Osteocyte (in vitro differentiated cells): ENCODE results near the gene PRDM15. TPM values are rescaled to one million over a fixed set of nuclear protein-coding genes. Genes with fewer than 3 reads are reported as not detected.

Source experiments
- DNase-seq: peaks from one replicate; pipeline ENCODE4 v3.0.0; 2021; ENCODE audit warnings: mixed read lengths; ENCODE audit not compliant: unreplicated experiment; ENCODE audit errors: extremely low spot score
- H3K27ac Mint-ChIP-seq: one replicate; pipeline ENCODE4 v1.8.0; 2021; ENCODE audit warnings: mild to moderate bottlenecking, mixed read lengths; ENCODE audit not compliant: unreplicated experiment
- H3K27me3 Mint-ChIP-seq: one replicate; pipeline ENCODE4 v1.8.0; 2021; ENCODE audit warnings: mixed read lengths; ENCODE audit not compliant: unreplicated experiment
- H3K36me3 Mint-ChIP-seq: one replicate; pipeline ENCODE4 v1.8.0; 2021; ENCODE audit warnings: mixed read lengths; ENCODE audit not compliant: unreplicated experiment
- H3K4me1 Mint-ChIP-seq: one replicate; pipeline ENCODE4 v1.8.0; 2021; ENCODE audit warnings: mixed read lengths; ENCODE audit not compliant: unreplicated experiment
- H3K4me3 Mint-ChIP-seq: one replicate; pipeline ENCODE4 v1.8.0; 2021; ENCODE audit warnings: mild to moderate bottlenecking, moderate library complexity, mixed read lengths; ENCODE audit not compliant: unreplicated experiment
- H3K9me3 Mint-ChIP-seq: one replicate; pipeline ENCODE4 v1.8.0; 2021; ENCODE audit warnings: mixed read lengths; ENCODE audit not compliant: unreplicated experiment
- total RNA-seq: library from RNA; stranded (reverse); gene quantifications from 2 replicates; pipeline ENCODE4 v1.2.1, GENCODE V29; 2021
- TF ChIP-seq, protein P1 (sequence below): fragments of 200-600 bp; sonication (generic); IDR thresholded peaks from 2 replicates; pipeline ENCODE4 v1.5.0; 2021; ENCODE audit warnings: antibody characterized with exemption, mild to moderate bottlenecking, moderate library complexity

Gene PRDM15
- total RNA-seq, 1 donor from 2014 or later, result 11.4 TPM

DNA sequence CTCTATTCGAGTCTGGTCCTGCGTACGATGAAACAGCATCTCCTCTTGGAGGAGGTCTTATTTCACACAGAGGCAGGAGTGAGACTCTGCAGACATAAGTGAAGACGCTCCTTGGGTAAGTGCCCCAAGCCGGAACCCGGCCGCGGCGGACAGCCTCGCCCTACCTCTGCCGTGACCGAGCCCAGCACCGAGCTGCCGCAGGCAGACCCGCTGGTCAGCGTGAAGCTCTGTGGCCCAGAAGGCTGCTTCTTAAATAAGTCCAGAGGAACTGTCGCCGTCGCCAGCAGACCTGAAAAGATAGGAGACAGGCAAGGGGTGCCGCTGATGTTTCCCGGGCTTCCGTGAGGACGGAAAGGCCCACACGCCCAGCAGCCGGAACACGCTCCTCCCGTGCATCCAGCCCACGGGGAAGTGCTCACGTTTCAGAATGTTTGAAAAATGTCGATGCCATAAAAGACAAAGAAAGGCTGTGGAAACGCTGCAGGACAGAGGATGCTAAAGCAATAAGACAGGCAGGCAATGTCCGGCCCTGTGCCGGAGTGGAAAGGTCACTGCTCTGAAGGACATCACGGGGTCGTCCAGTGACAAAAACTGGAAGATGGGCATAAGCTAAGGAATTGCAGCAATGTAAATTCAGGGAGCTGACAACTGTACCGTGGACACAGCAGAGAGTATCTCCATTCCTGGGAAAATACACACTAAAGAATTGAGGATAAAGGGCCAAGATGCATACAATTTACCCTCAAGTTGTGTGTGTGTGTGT lies 28.5 kb upstream of the PRDM15 start:
- no peak for DNase-seq
- Mint-ChIP-seq H3K27me3 (no peaks in the 10 kb centered on the region), H3K4me3 (no peak overlapping the region), H3K36me3 (peaks cover 55% of the 10 kb centered on the region), H3K9me3 (no peaks in the 10 kb centered on the region), H3K27ac (no peak overlapping the region), H3K4me1 (no peaks in the 10 kb centered on the region)
- TF ChIP-seq, protein P1, sequence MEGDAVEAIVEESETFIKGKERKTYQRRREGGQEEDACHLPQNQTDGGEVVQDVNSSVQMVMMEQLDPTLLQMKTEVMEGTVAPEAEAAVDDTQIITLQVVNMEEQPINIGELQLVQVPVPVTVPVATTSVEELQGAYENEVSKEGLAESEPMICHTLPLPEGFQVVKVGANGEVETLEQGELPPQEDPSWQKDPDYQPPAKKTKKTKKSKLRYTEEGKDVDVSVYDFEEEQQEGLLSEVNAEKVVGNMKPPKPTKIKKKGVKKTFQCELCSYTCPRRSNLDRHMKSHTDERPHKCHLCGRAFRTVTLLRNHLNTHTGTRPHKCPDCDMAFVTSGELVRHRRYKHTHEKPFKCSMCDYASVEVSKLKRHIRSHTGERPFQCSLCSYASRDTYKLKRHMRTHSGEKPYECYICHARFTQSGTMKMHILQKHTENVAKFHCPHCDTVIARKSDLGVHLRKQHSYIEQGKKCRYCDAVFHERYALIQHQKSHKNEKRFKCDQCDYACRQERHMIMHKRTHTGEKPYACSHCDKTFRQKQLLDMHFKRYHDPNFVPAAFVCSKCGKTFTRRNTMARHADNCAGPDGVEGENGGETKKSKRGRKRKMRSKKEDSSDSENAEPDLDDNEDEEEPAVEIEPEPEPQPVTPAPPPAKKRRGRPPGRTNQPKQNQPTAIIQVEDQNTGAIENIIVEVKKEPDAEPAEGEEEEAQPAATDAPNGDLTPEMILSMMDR, result no peak

DNA sequence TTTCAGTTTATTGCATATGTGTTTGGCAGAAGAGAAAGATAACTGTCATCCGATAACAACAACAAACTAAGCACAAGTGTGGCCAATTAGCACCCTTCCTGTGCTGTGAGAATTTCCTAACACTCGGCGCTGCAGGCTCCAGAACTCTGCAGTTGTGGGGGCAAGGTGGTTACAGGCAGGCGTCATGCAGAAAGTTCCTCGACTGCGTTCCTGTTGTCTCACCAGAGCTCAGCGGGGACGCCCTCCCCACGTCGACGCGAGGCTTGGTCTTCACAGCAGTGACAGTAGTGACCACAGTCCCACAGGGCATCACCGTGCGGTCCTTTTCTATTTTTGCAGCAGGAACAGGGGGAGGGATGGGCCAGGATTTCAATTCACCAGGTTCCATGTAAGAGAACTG lies 27.6 kb upstream of the PRDM15 start:
- Mint-ChIP-seq H3K9me3 (no peaks in the 10 kb centered on the region), H3K4me1 (no peaks in the 10 kb centered on the region), H3K27me3 (no peaks in the 10 kb centered on the region), H3K27ac (no peak overlapping the region), H3K4me3 (no peak overlapping the region), H3K36me3 (peaks cover 51% of the 10 kb centered on the region)
- TF ChIP-seq, protein P1, result no peak
- DNase-seq, result no peak

DNA sequence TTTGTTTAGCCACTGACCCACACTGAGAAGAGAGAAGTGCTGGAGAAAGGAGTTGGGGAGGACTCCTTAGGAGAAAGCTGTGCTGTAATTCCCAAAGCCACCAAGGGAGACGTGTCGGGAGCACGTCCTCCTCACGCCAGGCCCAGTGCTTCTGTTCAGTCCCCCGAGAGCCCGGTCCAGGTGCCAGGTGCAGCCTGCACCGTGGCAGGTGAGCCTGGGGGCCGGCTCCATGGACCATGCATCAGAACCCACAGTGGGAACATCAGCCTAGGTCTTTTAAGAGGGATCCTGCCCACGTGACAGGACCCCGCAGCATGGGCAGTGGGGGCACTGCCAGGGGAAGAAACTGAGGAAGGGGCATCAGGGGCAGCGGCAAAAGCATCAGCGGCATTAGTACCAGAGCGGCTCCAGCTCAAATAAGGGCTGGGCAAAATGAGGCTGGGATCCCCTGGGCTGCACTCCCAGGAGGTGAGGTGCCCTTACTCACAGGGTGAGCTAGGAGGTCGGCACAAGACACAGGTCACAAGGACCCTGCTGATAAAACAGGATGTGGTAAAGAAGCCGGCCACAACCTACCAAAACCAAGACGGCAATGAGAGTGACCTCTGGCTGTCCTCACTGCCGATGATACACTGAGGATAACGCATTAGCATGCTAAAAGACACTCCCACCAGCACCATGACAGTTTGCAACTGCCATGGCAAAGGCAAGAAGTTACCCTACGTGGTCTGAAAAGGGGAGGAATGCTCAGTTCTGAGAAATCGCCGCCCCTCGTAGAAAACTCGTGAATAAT lies 24.6 kb upstream of the PRDM15 start:
- no peak for DNase-seq
- Mint-ChIP-seq H3K36me3 (peaks cover 47% of the 10 kb centered on the region), H3K4me3 (no peak overlapping the region), H3K27ac (no peak overlapping the region), H3K4me1 (no peaks in the 10 kb centered on the region), H3K9me3 (no peaks in the 10 kb centered on the region), H3K27me3 (no peaks in the 10 kb centered on the region)
- TF ChIP-seq, protein P1, result no peak

DNA sequence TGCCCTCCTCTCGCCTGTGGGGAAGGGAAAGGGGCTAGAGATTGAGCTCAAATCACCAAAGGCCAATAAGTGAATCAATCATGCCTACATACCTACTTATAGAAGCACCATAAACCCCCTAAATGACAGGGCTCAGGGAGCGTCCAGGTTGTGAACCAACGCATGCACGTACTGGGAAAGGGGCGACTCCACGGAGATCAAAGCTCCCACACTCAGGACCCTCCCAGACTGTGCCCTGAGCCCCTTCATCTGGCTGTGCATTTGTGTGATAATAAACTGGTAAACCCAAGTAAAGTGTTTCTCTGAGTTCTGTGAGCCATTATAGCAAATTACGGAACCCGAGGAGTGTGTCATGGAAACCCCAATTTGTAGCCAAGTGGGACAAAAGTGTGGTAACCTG lies 23.8 kb upstream of the PRDM15 start:
- H3K27me3 Mint-ChIP-seq, result no peaks in the 10 kb centered on the region
- no peaks in the 10 kb centered on the region for H3K9me3 Mint-ChIP-seq
- TF ChIP-seq, protein P1, result no peak
- H3K27ac Mint-ChIP-seq, result no peak overlapping the region
- no peak for DNase-seq
- H3K36me3 Mint-ChIP-seq, result peaks cover 41% of the 10 kb centered on the region
- H3K4me3 Mint-ChIP-seq, result no peak overlapping the region
- no peaks in the 10 kb centered on the region for H3K4me1 Mint-ChIP-seq

DNA sequence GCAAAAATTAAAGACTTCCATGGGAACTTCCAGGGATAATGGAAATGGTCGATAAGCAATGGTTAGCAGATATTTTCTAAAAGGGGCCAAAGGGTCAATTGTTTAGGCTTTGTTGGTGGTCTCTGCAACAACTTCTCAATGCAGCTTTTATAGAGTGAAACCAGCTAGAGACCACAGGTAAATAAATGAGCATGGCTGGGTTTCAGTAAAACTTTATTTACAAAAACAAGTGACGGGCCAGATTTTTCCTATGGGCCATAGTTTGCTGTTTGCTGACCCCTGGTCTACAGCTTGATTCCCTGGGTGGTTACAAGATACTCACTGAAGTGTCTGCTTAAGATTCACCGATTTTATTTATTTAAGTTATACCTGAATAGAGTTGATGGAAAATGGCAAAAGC lies 22.6 kb upstream of the PRDM15 start:
- H3K4me1 Mint-ChIP-seq, result peaks cover 7% of the 10 kb centered on the region
- no peak overlapping the region for H3K4me3 Mint-ChIP-seq
- TF ChIP-seq, protein P1, result no peak
- H3K27ac Mint-ChIP-seq, result no peak overlapping the region
- peaks cover 31% of the 10 kb centered on the region for H3K36me3 Mint-ChIP-seq
- DNase-seq, result no peak
- H3K27me3 Mint-ChIP-seq, result no peaks in the 10 kb centered on the region
- no peaks in the 10 kb centered on the region for H3K9me3 Mint-ChIP-seq
